Peyer's patch (tissue), 4 donors: ENCODE results near the gene UBE3C.

Experiments used
- POLR2A ChIP-seq, 2 donors: fragments of 450-650 bp; IDR thresholded peaks; one replicate each; pipeline ENCODE4 v1.5.1; 2017; ENCODE audit warnings: antibody characterized with exemption in 2 of 2, mild to moderate bottlenecking in 2 of 2, moderate library complexity in 2 of 2
- TF ChIP-seq, protein P1 (sequence below), 6 experiments: fragments of 450-650 bp in 4 of 6; fragments of 200-600 bp in 2 of 6; sonication (generic) in 1 of 6; IDR thresholded peaks; one replicate each; pipeline ENCODE4 v1.5.1; 2017 to 2019; ENCODE audit warnings: antibody characterized with exemption in 6 of 6, mild to moderate bottlenecking in 3 of 6, moderate library complexity in 1 of 6

- TF ChIP-seq, protein P1, sequence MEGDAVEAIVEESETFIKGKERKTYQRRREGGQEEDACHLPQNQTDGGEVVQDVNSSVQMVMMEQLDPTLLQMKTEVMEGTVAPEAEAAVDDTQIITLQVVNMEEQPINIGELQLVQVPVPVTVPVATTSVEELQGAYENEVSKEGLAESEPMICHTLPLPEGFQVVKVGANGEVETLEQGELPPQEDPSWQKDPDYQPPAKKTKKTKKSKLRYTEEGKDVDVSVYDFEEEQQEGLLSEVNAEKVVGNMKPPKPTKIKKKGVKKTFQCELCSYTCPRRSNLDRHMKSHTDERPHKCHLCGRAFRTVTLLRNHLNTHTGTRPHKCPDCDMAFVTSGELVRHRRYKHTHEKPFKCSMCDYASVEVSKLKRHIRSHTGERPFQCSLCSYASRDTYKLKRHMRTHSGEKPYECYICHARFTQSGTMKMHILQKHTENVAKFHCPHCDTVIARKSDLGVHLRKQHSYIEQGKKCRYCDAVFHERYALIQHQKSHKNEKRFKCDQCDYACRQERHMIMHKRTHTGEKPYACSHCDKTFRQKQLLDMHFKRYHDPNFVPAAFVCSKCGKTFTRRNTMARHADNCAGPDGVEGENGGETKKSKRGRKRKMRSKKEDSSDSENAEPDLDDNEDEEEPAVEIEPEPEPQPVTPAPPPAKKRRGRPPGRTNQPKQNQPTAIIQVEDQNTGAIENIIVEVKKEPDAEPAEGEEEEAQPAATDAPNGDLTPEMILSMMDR (IDR thresholded peaks at IDR 0.05) = no peak
- TF ChIP-seq POLR2A (IDR thresholded peaks at IDR 0.05) = no peak
Measured at GRCh38 chr7:157276091-157276561, 137.4 kb downstream of the UBE3C start.
